Stimulated activated naive B cell treated with anti-CD40 and anti-IgM and Interleukin-4, amounts not matched to agents 10 μg/mL and 1 μg/mL and 100 μg/mL, for 72 hours (primary cell): ENCODE measurements around the gene UBXN7.
A peak's percentile ranks its signal among the peaks of the same experiment; 100 is the strongest.
"Not testable (repeated sequence)": the region's sequence is repeated elsewhere in the genome, so short reads cannot be mapped to it uniquely, and the experiment has no call there.

Experiments
- ATAC-seq, 2 donors: fragments of 150-1000 bp; cut with Tn5 transposase; replicated peaks; 2 replicates each; pipeline ENCODE4 v1.10.0; 2021; ENCODE audit warnings: moderate library complexity in 1 of 2
- DNase-seq: peaks from one replicate; pipeline ENCODE4 v3.0.0; 2021
- H3K27ac Mint-ChIP-seq: one replicate; pipeline ENCODE4 v1.8.0; 2022; ENCODE audit warnings: mild to moderate bottlenecking, mixed read lengths
- H3K27me3 Mint-ChIP-seq, 2 donors: one replicate each; pipeline ENCODE4 v1.8.0; 2022; ENCODE audit warnings: mixed read lengths in 2 of 2
- H3K36me3 Mint-ChIP-seq, 2 donors: one replicate each; pipeline ENCODE4 v1.8.0; 2022; ENCODE audit warnings: mixed read lengths in 2 of 2, mild to moderate bottlenecking in 1 of 2
- H3K4me1 Mint-ChIP-seq, 2 donors: one replicate each; pipeline ENCODE4 v1.8.0; 2022; ENCODE audit warnings: mixed read lengths in 2 of 2, mild to moderate bottlenecking in 1 of 2
- H3K4me3 Mint-ChIP-seq, 2 donors: one replicate each; pipeline ENCODE4 v1.8.0; 2022; ENCODE audit warnings: mild to moderate bottlenecking in 2 of 2, mixed read lengths in 2 of 2, moderate library complexity in 1 of 2
- H3K9me3 Mint-ChIP-seq, 2 donors: one replicate each; pipeline ENCODE4 v1.8.0; 2022; ENCODE audit warnings: mixed read lengths in 2 of 2, mild to moderate bottlenecking in 1 of 2

The UBXN7 gene, protein sequence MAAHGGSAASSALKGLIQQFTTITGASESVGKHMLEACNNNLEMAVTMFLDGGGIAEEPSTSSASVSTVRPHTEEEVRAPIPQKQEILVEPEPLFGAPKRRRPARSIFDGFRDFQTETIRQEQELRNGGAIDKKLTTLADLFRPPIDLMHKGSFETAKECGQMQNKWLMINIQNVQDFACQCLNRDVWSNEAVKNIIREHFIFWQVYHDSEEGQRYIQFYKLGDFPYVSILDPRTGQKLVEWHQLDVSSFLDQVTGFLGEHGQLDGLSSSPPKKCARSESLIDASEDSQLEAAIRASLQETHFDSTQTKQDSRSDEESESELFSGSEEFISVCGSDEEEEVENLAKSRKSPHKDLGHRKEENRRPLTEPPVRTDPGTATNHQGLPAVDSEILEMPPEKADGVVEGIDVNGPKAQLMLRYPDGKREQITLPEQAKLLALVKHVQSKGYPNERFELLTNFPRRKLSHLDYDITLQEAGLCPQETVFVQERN

DNA sequence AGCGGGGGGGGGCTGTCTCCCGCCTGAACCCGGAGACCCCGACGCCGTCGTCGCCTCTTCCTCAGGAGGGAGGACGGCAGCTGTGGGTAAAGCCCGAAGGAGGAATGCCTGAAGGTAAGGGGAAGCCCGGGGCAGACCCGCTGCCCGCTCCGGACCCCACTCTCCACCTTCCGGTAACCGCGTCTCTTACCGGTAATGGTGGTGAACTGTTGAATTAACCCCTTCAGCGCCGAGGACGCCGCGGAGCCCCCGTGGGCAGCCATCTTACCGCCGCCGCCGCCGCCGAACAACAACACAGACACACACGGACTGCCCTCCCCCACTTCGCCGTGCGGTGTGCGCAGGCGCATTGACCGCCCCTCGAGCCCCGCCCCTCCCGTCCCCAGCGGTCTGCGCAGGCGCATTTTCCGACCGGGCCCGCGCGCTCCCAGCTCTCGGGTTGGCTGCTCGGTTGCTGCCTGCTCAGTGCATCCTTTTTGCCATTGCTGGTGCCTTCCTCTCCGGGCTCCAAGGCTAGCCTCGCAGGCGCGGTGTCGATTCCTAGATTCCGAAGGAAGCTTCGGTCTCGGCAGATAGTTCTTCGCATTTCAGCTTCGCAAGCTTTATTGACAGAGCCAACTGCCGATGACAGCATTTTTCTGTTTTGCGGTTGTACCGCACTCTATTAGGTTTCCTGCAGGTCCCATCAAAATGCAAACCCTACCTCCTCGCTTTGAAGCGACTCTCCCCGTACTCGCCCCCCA, at the start of gene UBXN7:
Gene UBXN7, minus strand, starts transcription at position 291 of the 743 bp plus-strand sequence. Its CDS starts 28 bp downstream, at position 263.
- H3K27me3 Mint-ChIP-seq, result no peaks in the 10 kb centered on the region
- ATAC-seq (peak; percentile 84 to 91), DNase-seq (peak; percentile 88)
- H3K9me3 Mint-ChIP-seq, result no peaks in the 10 kb centered on the region
- peak within 1 kb of the TSS; percentile 96 for H3K27ac Mint-ChIP-seq
- H3K4me3 Mint-ChIP-seq, result peak within 1 kb of the TSS; percentile 94 to 99
- peaks cover 7 to 15% of the 10 kb centered on the region in 2 donors for H3K4me1 Mint-ChIP-seq
- H3K36me3 Mint-ChIP-seq, result peaks cover 0 to 7% of the 10 kb centered on the region in 2 donors

DNA sequence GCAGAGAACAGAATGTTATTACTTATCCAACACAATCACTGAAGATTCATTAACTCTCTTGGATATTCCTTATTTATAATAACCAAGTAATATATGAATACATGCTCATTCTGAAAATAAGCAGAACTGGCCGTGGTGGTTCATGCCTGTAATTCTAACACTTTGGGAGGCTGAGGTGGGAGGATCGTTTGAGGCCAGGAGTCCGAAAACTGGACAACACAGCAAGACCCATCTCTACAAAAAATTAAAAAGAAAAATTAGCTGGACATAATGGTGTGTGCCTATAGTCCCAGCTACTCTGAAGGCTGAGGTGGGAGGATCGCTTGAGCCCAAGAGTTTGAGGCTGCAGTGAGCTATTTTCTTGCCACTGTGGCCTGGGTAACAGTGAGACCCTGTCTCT, 45.5 kb upstream of the UBXN7 start:
- Mint-ChIP-seq H3K27ac (no peak overlapping the region), H3K4me1 (no peaks in the 10 kb centered on the region), H3K36me3 (peaks cover 27 to 31% of the 10 kb centered on the region in 2 donors), H3K27me3 (no peaks in the 10 kb centered on the region), H3K4me3 (no peak overlapping the region), H3K9me3 (no peaks in the 10 kb centered on the region)
- no peak for ATAC-seq
- no peak for DNase-seq

DNA sequence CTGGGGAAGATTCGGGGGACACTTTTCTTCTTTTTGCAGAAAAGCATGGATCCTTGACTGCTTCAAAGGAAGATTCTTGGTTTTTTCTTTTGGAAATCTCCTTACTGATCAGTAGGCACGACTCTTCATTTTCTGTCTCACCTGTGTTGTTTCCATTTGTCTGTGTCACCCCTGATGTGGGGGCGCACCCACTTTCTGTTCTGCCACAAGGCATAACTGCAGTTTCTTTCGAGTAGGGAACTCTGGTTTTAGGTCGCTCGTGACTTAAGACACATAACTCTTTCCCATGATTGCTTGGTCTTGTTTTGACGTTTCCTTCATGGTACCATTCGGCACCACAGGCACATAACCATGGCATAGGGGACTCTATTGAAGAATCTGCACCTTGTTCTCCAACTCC, 40.1 kb upstream of the UBXN7 start:
- H3K9me3 Mint-ChIP-seq, result no peaks in the 10 kb centered on the region
- peaks cover 4 to 5% of the 10 kb centered on the region in 2 donors for H3K4me1 Mint-ChIP-seq
- H3K27ac Mint-ChIP-seq, result no peak overlapping the region
- H3K36me3 Mint-ChIP-seq, result peaks cover 24 to 34% of the 10 kb centered on the region in 2 donors
- ATAC-seq (no peak), DNase-seq (no peak)
- H3K27me3 Mint-ChIP-seq, result no peaks in the 10 kb centered on the region
- H3K4me3 Mint-ChIP-seq, result no peak overlapping the region

DNA sequence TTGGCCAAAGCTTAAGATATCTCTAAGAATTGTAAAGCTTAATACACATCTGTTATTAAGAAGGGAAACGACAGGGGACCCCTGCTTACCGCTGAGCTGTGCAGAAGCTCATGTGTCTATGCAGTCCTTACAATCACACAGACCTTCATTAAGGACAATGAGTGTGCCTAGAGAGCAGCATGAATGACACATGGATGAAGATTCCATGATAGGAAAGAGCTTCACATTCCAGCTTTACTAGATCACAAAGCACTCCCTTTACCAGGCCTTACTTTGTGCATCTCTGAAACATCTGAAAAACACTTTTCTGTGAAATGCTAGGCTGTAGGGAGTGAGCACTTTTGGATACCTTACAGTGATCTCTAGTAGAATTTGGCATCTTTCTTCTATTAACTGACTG, 39.3 kb upstream of the UBXN7 start:
- H3K36me3 Mint-ChIP-seq, result peaks cover 17 to 28% of the 10 kb centered on the region in 2 donors
- H3K9me3 Mint-ChIP-seq, result no peaks in the 10 kb centered on the region
- peaks cover 4 to 5% of the 10 kb centered on the region in 2 donors for H3K4me1 Mint-ChIP-seq
- DNase-seq, result no peak
- no peak overlapping the region for H3K27ac Mint-ChIP-seq
- no peak overlapping the region for H3K4me3 Mint-ChIP-seq
- ATAC-seq, result no peak
- no peaks in the 10 kb centered on the region for H3K27me3 Mint-ChIP-seq

DNA sequence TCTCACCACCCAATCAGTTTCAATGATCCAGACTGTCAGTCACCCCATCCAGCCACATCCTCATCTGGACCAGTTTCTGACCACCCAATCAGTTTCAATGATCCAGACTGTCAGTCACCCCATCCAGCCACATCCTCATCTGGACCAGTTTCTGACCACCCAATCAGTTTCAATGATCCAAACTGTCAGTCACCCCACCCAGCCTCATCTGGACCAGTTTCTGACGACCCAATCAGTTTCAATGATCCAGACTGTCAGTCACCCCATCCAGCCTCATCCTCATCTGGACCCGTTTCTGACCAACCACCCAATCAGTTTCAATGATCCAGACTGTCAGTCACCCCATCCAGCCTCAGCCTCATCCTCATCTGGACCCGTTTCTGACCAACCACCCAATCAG, 38.0 kb upstream of the UBXN7 start:
- H3K4me3 Mint-ChIP-seq, H3K27ac Mint-ChIP-seq, ATAC-seq, H3K9me3 Mint-ChIP-seq, H3K4me1 Mint-ChIP-seq, DNase-seq, H3K27me3 Mint-ChIP-seq: not testable (repeated sequence)
- peaks cover 20 to 31% of the 10 kb centered on the region in 2 donors for H3K36me3 Mint-ChIP-seq

DNA sequence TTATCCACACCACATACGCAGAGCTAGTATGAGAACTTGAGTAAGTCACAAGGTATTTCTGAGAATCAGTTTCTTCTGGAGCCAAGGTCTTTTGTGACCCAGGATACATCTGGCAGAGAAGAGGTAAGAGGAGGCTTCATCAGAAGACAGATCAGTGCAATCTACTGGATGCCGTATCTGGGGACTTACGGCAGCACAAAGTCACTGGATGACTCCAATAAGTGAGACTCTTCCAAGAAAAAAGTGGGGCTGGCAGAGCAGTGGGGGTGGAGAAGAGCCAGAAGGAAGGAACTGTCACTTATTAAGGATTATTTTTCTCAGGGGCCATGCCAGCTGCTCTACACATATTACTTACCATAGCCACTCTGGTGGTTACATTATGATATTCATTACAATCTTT, 31.6 kb upstream of the UBXN7 start:
- H3K4me3 Mint-ChIP-seq, result no peak overlapping the region
- peak overlapping the region; percentile 32 for H3K27ac Mint-ChIP-seq
- no peaks in the 10 kb centered on the region for H3K4me1 Mint-ChIP-seq
- ATAC-seq (no peak), DNase-seq (no peak)
- H3K27me3 Mint-ChIP-seq, result no peaks in the 10 kb centered on the region
- H3K9me3 Mint-ChIP-seq, result peaks cover 7 to 8% of the 10 kb centered on the region in 2 donors
- peaks cover 19 to 32% of the 10 kb centered on the region in 2 donors for H3K36me3 Mint-ChIP-seq

DNA sequence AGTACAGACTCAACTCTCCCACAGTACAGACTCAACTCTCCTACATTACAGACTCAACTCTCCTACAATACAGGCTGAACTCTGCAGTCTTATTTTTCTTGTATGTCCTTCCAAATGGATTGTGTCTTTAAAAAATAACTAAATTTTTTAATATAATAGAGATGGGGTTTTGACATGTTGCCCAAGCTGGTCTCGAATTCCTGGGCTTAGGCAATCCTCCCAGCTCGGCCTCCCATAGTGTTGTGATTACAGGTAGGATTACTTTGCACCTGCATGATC, 31.2 kb upstream of the UBXN7 start:
- peaks cover 19 to 32% of the 10 kb centered on the region in 2 donors for H3K36me3 Mint-ChIP-seq
- no peaks in the 10 kb centered on the region for H3K4me1 Mint-ChIP-seq
- DNase-seq, result no peak
- H3K27ac Mint-ChIP-seq, result no peak overlapping the region
- no peaks in the 10 kb centered on the region for H3K27me3 Mint-ChIP-seq
- H3K4me3 Mint-ChIP-seq, result no peak overlapping the region
- ATAC-seq, result no peak
- peaks cover 7 to 8% of the 10 kb centered on the region in 2 donors for H3K9me3 Mint-ChIP-seq

DNA sequence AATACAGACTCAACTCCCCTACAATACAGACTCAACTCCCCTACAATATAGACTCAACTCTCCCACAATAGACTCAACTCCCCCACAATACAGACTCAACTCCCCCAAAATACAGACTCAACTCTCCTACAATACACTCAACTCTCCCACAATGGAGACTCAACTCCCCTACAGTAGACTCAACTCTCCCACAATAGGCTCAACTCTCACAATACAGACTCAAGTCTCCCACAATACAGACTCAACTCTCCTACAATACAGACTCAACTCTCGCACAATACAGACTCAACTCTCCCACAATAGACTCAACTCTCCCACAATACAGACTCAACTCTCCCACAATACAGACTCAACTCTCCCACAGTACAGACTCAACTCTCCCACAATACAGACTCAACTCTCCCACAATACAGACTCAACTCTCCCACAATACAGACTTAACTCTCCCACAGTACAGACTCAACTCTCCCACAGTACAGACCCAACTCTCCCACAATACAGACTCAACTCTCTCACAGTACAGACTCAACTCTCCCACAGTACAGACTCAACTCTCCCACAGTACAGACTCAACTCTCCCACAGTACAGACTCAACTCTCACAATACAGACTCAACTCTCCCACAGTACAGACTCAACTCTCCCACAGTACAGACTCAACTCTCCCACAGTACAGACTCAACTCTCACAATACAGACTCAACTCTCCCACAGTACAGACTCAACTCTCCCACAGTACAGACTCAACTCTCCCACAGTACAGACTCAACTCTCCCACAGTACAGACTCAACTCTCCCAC, 30.7 kb upstream of the UBXN7 start:
- not testable (repeated sequence) for ATAC-seq, H3K9me3 Mint-ChIP-seq, H3K4me1 Mint-ChIP-seq, H3K27ac Mint-ChIP-seq, H3K4me3 Mint-ChIP-seq, H3K27me3 Mint-ChIP-seq, DNase-seq
- peaks cover 18 to 26% of the 10 kb centered on the region in 2 donors for H3K36me3 Mint-ChIP-seq

DNA sequence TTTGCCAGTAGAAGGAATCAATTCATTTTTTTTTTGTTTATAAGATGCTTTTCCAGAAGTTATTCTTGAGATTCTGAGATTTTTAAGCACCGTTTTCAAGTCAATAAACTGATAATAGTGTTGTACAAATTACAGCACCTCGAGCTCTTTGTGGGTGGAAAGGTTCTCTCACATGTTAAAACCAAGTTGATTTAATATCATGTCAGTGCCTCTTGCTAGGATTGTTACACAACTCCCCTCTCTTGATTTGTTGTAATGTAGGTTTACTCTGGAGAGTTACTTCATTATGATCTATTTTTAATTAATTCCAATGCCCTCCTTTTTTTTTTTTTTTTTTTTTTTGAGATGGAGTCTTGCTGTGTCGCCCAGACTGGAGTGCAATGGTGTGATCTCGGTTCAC, 25.8 kb upstream of the UBXN7 start:
- ATAC-seq, result no peak
- Mint-ChIP-seq H3K9me3 (peaks cover 5 to 8% of the 10 kb centered on the region in 2 donors), H3K27me3 (no peaks in the 10 kb centered on the region), H3K4me1 (no peaks in the 10 kb centered on the region), H3K4me3 (no peak overlapping the region), H3K36me3 (peaks cover 7 to 16% of the 10 kb centered on the region in 2 donors), H3K27ac (no peak overlapping the region)
- DNase-seq, result no peak

DNA sequence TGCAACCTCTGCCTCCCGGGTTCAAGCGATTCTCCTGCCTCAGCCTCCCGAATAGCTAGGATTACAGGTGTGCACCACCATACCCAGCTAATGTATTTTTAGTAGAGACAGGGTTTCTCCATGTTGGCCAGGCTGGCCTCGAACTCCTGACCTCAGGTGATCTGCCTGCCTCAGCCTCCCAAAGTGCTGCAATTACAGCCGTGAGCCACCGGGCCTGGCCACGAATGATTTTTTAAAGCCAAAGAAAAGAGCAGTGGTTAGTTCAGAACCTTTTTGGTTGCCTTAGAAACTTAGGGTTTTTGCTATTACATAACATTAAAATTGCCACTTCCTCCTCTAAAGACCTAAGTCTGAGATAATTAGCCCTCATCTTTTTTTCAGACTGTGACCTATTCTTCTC, 25.2 kb upstream of the UBXN7 start:
- H3K9me3 Mint-ChIP-seq, H3K4me3 Mint-ChIP-seq, H3K27ac Mint-ChIP-seq, ATAC-seq, DNase-seq, H3K27me3 Mint-ChIP-seq, H3K4me1 Mint-ChIP-seq: not testable (repeated sequence)
- H3K36me3 Mint-ChIP-seq, result peaks cover 7 to 18% of the 10 kb centered on the region in 2 donors

DNA sequence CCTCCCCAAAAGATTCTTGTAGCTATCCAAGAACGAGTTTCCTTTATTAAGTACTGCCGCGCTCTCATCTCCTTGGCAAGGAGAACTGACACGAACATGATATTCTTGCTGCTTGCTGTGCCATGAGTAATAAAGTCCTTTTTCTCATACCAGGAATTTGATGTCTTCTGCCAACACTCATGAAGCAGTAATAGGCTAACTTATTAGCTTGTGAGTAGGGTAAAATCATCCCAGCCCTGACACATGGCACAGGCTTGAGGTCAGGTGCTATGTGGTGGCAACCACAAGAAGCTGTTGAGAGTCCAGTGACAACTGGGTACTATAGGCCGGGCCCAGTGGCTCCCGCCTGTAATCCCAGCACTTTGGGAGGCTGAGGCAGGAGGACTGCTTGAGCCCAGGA, 22.7 kb upstream of the UBXN7 start:
- Mint-ChIP-seq H3K4me3 (no peak overlapping the region), H3K36me3 (peaks cover 5 to 9% of the 10 kb centered on the region in 2 donors), H3K4me1 (no peaks in the 10 kb centered on the region), H3K27ac (no peak overlapping the region), H3K27me3 (no peaks in the 10 kb centered on the region), H3K9me3 (no peaks in the 10 kb centered on the region)
- DNase-seq, result no peak
- ATAC-seq, result no peak

DNA sequence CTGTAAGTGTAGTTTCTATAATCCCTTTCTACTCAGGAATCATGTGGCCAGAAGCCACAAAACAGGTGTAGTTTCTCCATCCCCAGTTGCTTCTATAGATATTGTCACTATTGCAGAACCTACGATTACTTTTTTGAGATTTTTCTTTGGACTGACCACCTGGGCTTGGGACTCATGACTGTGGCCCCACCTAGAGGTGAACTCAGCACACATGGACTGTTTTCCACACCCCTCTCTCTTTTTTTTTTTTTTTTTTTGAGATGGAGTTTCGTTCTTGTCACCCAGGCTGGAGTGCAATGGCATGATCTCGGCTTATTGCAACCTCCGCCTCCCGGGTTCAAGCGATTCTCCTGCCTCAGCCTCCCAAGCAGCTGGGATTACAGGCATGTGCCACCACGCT, 13.2 kb upstream of the UBXN7 start:
- DNase-seq, H3K27me3 Mint-ChIP-seq, H3K9me3 Mint-ChIP-seq, H3K27ac Mint-ChIP-seq, H3K4me1 Mint-ChIP-seq, ATAC-seq, H3K4me3 Mint-ChIP-seq, H3K36me3 Mint-ChIP-seq: not testable (repeated sequence)

DNA sequence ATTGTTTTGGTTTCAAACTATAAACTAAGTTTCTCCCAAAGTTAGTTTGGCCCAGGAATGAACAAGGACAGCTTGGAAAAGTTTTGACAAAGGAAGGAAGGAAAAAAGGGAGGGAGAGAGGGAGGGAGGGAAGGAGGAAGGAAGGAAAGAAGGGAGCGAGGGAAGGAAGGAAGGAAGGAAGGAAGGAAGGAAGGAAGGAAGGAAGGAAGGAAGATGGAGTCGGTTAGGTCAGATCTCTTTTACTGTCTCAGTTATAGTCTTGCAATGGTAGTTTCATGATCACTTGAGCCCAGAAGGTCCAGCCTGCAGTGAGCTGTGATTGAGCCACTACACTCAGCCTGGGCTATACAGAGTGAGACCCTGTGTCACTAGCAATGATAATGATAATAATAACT, 12.3 kb upstream of the UBXN7 start:
- Mint-ChIP-seq H3K27ac (no peak overlapping the region), H3K4me1 (peaks cover 9 to 16% of the 10 kb centered on the region in 2 donors), H3K9me3 (no peaks in the 10 kb centered on the region), H3K36me3 (no peaks in the 10 kb centered on the region), H3K27me3 (no peaks in the 10 kb centered on the region), H3K4me3 (no peak overlapping the region)
- DNase-seq (no peak), ATAC-seq (no peak)

DNA sequence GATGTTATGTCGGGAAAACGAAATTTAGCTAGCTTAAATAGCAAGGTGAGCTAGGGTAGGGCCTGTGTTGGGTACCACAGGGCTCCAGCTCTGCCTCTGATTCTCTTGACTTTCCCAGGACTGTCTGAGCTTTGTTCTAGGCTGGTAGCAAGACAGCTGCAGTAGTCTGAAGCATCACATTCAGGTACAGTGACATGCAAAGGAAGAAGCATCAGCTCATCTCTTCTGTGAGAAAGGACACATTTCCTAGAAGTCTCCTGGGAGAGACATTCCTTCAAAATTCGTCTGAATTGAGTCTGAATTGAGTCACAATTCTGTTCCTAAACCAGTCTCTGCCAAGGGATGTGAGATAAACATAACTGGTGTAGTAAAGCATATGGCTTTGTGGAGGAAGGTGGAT, 8.5 kb upstream of the UBXN7 start:
- Mint-ChIP-seq H3K9me3 (no peaks in the 10 kb centered on the region), H3K27ac (no peak overlapping the region), H3K4me3 (no peak overlapping the region), H3K4me1 (peaks cover 9 to 17% of the 10 kb centered on the region in 2 donors), H3K27me3 (no peaks in the 10 kb centered on the region), H3K36me3 (no peaks in the 10 kb centered on the region)
- DNase-seq (no peak), ATAC-seq (peak in 1 of 2 donors; percentile 38)
